Measurements from ENCODE around the gene ADAMTS10.

DNA sequence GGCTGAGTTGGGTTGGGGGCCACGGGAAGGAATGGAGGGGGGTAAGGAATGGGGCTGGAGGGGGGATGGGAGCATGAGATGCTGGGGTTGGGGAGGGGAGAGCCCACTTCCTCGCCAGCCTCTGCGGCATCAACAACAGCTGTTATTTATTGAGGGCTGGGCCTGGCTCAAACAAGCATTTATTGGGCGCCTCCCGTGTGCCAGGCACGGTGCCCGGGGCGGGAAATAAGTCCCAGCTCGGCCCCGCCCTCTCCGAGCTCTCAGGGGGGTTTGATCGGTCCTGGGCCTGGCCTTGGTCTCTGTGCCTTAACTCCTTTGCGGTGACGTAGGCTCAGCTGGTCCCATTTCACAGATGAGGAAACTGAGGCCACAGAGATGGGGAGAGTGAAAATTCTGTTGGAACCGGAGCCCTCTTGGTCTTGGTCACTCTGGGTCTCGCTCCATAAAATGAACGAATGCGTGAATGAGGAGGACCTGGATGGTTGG, 919 bp upstream of the ADAMTS10 start:
- TF ChIP-seq CTCF (IDR thresholded peaks at IDR 0.05) (no peak), EP300 (IDR thresholded peaks at IDR 0.05; ENCODE audit: low read depth) (no peak), POLR2AphosphoS5 (IDR thresholded peaks at IDR 0.05) (no peak)
